Activated CD8-positive, alpha-beta memory T cell treated with anti-CD3 and anti-CD28 coated beads for 48 hours (primary cell): ENCODE measurements around the gene CWH43.
"Not testable (repeated sequence)": the region's sequence is repeated elsewhere in the genome, so short reads cannot be mapped to it uniquely, and the experiment has no call there.

ENCODE experiments used
- DNase-seq, 3 experiments: peaks; one replicate each; pipeline ENCODE4 v3.0.0-alpha.2; 2020; ENCODE audit warnings: low read depth in 2 of 3, low spot score in 2 of 3

Gene CWH43

GRCh38 chr4:49096215-49096614, 110.1 kb downstream of the CWH43 start:
- DNase-seq, result not testable (repeated sequence)

DNA sequence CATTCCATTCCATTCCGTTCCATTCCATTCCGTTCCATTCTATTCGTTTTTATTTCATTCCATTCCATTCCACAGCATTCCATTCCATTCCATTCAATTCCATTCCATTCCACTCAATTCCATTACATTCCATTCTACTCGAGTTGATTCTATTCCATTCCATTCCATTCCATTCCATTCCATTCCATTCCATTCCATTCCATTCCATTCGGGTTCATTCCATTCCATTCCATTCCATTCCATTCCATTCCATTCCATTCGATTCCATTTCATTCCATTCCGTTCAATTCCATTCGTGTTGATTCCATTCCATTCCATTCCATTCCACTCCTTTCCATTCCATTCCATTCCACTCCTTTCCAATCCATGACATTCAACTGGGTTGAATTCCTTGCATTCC, 110.6 kb downstream of the CWH43 start:
- not testable (repeated sequence) for DNase-seq

DNA sequence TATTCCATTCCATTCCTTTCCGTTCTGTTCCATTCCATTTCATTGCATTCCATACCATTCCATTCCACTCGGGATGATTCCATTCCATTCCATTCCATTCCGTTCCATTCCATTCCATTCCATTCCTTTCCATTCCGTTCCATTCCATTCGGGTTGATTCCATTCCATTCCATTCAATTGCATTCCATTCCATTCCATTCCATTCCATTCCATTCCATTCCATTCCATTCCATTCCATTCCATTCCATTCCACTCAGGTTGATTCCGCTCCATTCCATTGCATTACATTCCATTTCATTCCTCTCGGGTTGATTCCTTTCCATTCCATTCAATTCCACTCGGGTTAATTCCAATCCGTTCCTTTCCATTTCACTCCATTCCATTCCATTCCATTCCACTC, 111.0 kb downstream of the CWH43 start:
- DNase-seq, result not testable (repeated sequence)

DNA sequence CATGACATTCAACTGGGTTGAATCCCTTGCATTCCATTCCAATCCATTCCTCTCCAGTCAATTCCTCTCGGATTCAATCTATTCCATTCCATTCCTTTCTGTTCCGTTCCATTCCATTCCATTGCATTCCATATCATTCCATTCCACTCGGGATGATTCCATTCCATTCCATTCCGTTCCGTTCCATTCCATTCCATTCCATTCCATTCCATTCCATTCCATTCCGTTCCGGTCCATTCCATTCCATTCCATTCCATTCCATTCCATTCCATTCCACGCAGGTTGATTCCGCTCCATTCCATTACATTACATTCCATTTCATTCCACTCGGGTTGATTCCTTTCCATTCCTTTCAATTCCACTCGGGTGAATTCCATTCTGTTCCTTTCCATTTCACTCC, 111.4 kb downstream of the CWH43 start:
- not testable (repeated sequence) for DNase-seq

GRCh38 chr4:49098034-49098759, 112.1 kb downstream of the CWH43 start:
- DNase-seq, result not testable (repeated sequence)

DNA sequence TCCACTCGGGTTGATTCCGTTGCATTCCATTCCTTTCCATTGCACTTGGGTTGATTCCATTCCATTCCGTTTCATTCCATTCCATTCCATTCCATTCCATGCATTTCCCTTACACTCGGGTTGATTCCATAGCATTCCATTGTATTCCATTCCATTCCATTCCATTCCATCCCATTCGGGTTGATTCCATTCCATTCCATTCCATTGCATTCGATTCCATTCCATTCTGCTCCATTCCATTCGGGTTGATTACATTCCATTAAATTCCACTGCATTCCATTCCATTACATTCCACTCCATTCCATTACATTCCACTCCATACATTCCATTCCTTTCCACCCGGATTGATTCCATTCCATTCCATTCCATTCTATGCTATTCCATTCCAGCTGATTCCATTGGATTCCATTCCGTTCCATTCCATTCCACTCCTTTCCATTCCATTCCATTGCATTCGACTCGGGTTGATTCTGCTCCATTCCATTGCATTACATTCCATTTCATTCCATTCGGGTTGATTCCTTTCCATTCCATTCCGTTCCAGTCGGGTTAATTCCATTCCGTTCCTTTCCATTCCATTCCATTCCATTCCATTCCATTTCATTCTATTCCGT, 113.9 kb downstream of the CWH43 start:
- not testable (repeated sequence) for DNase-seq

GRCh38 chr4:49102344-49102898, 116.3 kb downstream of the CWH43 start:
- DNase-seq, result not testable (repeated sequence)

- not testable (repeated sequence) for DNase-seq
Measured at GRCh38 chr4:49103436-49104136, 117.5 kb downstream of the CWH43 start.

DNA sequence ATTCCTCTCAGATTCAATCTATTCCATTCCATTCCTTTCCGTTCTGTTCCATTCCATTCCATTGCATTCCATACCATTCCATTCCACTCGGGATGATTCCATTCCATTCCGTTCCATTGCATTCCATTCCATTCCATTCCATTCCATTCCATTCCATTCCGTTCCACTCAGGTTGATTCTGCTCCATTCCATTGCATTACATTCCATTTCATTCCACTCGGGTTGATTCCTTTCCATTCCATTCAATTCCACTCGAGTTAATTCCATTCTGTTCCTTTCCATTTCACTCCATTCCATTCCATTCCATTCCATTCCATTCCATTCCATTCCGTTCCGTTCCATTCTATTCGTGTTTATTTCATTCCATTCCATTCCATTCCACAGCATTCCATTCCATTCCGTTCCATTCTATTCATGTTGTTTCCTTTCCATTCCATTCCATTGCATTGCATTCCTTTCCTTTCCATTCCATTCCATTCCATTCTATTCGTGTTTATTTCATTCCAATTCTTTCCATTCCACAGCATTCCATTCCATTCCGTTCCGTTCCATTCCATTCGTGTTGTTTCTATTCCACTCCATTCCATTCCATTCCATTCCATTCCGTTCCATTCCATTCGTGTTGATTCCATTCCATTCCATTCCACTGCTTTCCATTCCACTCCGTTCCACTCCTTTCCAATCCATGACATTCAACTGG, 118.3 kb downstream of the CWH43 start:
- DNase-seq, result not testable (repeated sequence)

- DNase-seq, result not testable (repeated sequence)
Measured at GRCh38 chr4:49105248-49105904, 119.3 kb downstream of the CWH43 start.

- DNase-seq, result not testable (repeated sequence)
Measured at GRCh38 chr4:49107262-49107661, 121.2 kb downstream of the CWH43 start.

DNA sequence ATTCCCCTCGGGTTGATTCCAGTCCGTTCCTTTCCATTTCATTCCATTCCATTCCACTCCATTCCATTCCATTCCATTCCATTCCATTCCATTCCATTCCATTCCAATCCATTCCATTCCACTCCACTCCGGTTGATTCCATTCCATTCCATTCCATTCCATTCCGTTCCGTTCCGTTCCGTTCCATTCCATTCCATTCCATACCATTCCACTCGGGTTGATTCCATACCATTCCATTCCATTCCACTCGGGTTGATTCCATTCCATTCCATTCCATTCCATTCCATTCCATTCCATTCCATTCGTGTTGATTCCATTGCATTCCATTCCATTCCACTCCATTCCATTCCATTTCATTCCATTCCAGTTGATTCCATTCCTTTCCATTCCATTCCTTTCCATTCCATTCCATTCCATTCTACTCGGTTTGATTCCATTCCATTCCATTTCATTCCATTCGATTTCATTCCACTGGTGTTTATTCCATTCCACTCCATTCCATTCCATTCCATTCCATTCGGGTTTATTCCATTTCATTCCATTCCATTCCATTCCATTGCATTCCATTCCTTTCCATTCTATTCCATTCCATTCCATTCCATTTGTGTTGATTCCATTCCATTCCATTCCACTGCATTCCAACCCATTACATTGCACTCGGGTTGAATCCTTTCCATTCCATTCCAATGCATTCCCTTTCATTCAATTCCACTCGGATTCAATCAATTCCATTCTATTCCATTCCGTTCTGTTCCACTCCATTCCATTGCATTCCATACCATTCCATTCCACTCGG, 122.3 kb downstream of the CWH43 start:
- not testable (repeated sequence) for DNase-seq

DNA sequence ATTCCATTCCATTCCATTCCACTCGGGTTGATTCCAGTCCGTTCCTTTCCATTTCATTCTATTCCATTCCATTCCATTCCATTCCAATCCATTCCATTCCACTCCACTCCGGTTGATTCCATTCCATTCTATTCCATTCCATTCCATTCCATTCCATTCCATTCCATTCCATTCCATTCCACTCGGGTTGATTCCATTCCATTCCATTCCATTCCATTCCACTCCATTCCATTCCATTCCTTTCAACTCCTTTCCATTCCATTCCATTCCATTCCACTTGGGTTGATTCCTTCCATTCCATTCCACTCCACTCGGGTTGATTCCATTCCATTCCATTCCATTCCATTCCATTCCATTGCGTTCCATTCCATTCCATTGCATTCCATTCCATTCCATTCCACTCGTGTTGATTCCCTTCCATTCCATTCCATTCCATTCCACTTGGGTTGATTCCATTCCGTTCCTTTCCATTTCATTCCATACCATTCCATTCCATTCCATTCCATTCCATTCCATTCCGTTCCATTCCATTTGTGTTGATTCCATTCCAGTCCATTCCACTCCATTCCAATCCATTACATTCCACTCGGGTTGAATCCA, 123.6 kb downstream of the CWH43 start:
- DNase-seq, result not testable (repeated sequence)

DNA sequence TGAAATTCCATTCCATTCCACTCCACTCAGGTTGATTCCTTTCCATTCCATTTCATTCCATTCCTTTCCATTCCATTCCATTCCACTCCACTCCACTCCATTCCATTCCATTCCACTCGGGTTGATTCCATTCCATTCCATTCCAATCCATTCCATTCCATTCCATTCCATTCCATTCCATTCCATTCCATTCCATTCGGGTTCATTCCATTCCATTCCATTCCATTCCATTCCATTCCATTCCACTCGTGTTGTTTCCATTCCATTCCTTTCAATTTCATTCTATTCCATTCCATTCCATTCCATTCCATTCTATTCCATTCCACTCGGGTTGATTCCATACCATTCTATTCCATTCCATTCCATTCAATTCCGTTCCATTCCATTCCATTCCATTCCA, 124.5 kb downstream of the CWH43 start:
- not testable (repeated sequence) for DNase-seq
